Smooth muscle cell (in vitro differentiated cells): ENCODE results near the gene C2orf72. TPM values are rescaled to one million over a fixed set of nuclear protein-coding genes. Genes with fewer than 3 reads are reported as not detected.

Experiments used
- DNase-seq: peaks from one replicate; lab custom pipeline; 2025; ENCODE audit not compliant: unreplicated experiment; lab: John Stamatoyannopoulos, UW
- H2AFZ ChIP-seq: fragments of 200-600 bp; sonication (generic); 2 replicates; pipeline ENCODE4 v1.6.0; 2016; ENCODE audit warnings: antibody characterized with exemption, low read depth, mild to moderate bottlenecking
- H3F3A ChIP-seq: fragments of 200-600 bp; sonication (generic); 2 replicates; pipeline ENCODE4 v1.6.0; 2017; ENCODE audit warnings: antibody characterized with exemption, low read depth
- H3K27ac ChIP-seq: fragments of 200-600 bp; sonication (generic); 2 replicates; pipeline ENCODE4 v1.5.1; 2016; ENCODE audit warnings: low read depth, mild to moderate bottlenecking
- H3K27me3 ChIP-seq: fragments of 200-600 bp; sonication (generic); 2 replicates; pipeline ENCODE4 v1.6.1; 2016; ENCODE audit warnings: low read depth, mild to moderate bottlenecking
- H3K36me3 ChIP-seq: fragments of 200-600 bp; sonication (generic); 2 replicates; pipeline ENCODE4 v1.5.1; 2016; ENCODE audit warnings: low read depth
- H3K4me1 ChIP-seq: fragments of 200-600 bp; sonication (generic); 2 replicates; pipeline ENCODE4 v1.5.1; 2016; ENCODE audit warnings: low read depth
- H3K4me2 ChIP-seq: fragments of 200-600 bp; sonication (generic); 2 replicates; pipeline ENCODE4 v1.6.0; 2016; ENCODE audit warnings: mild to moderate bottlenecking
- H3K4me3 ChIP-seq: fragments of 200-600 bp; sonication (generic); 2 replicates; pipeline ENCODE4 v1.5.1; 2016; ENCODE audit warnings: mild to moderate bottlenecking
- H3K79me2 ChIP-seq: fragments of 200-600 bp; sonication (generic); 2 replicates; pipeline ENCODE4 v1.6.0; 2016; ENCODE audit warnings: low read depth, mild to moderate bottlenecking
- H3K9ac ChIP-seq: fragments of 200-600 bp; sonication (generic); 2 replicates; pipeline ENCODE4 v1.6.0; 2016; ENCODE audit warnings: low read depth
- H3K9me3 ChIP-seq: fragments of 200-600 bp; sonication (generic); replicated peaks from 2 replicates; pipeline ENCODE4 v1.5.1; 2016; ENCODE audit warnings: low read depth
- H4K20me1 ChIP-seq: fragments of 200-600 bp; sonication (generic); 2 replicates; pipeline ENCODE4 v1.6.0; 2016; ENCODE audit warnings: low read depth
- CTCF ChIP-seq: fragments of 200-600 bp; sonication (generic); IDR thresholded peaks from 2 replicates; pipeline ENCODE4 v1.5.1; 2017; ENCODE audit warnings: borderline replicate concordance, mild to moderate bottlenecking, antibody characterized with exemption; ENCODE audit not compliant: insufficient read depth, poor library complexity, severe bottlenecking
- WGBS: methylation state at CpG from one replicate; pipeline ENCODE4 v1.1.7; 2016; ENCODE audit warnings: low lambda C conversion rate; 5-methylcytosine and 5-hydroxymethylcytosine counted together
- polyA plus RNA-seq: library from polyadenylated mRNA; unstranded; fragments of >200 nt; fragmentation: Nextera tagmentation; extraction: Ambion mirVana; gene quantifications from 2 replicates; pipeline ENCODE4 v1.2.1, GENCODE V29; 2016
- total RNA-seq: library from RNA; depleted of rRNA; stranded (reverse); fragments of >200 nt; gene quantifications from 2 replicates; pipeline ENCODE4 v1.2.3, GENCODE V29; 2014

Gene C2orf72
- total and polyA plus RNA-seq, 2 experiments from 2014 or later: 0.48 to 1.2 TPM

DNA sequence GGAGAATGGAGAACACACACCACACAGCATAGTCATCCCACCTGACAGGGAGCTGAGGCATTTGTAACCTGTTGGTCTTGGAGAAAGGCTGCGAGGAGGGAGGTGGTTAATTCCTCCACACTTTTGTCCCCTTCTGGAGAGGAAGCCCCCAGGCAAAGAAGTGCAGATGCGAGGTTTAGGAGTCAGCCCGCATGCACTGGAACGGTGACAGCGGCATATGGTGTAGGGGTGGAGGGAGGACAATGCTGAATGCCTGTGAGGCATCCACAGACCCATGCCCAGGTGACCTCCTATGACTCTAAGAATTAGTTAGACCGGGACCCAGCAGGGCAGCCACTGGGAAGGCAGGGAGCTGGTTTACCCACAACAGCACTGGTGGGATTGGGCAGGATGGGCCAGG lies 29.2 kb upstream of the C2orf72 start:
- Histone ChIP-seq H2AFZ (no peak overlapping the region), H3K27me3 (peaks cover 19% of the 10 kb centered on the region), H3F3A (no peaks in the 10 kb centered on the region), H3K4me2 (no peak overlapping the region), H3K9ac (no peak overlapping the region), H3K27ac (no peak overlapping the region), H3K4me1 (peaks cover 4% of the 10 kb centered on the region), H3K79me2 (no peaks in the 10 kb centered on the region), H4K20me1 (no peaks in the 10 kb centered on the region), H3K4me3 (no peak overlapping the region), H3K9me3 (no peaks in the 10 kb centered on the region), H3K36me3 (no peaks in the 10 kb centered on the region)
- TF ChIP-seq CTCF: no peak
- WGBS: 88% methylated on average over 6 of the region's 6 CpGs
- DNase-seq: no peak

DNA sequence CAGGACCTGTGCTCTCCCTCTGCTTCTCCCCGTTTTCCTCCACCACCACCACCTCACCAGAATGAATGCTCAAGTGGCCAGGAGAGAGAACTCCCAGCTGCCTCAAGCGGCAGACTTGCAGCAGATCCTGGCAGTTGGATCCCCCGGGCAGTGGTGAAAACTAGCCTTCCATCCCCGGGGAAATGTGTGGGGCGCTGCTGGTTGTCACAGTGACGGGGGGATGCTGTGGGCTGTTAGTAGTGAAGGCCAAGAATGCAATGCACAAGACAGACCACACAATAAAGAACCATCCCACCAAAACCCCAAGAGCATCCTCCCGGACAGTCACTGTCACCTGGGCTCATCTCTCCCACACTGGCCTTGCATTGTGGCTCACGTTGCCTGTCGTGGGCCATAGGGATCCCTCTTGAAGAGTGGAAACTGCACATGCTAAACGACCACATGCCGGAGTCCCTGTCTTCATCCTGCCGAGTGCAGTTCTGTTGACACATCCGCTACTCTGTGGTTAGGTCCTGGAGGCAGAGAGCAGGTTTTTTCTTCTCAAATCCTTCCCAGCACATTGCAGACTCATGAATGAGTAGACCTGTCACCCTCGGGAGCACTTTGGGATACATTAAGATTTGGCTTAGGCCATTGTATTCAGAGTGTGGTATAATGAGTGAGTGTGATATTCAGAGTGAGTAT lies 27.9 kb upstream of the C2orf72 start:
- no peak for DNase-seq

GRCh38 chr2:231010201-231010730 lies 27.1 kb upstream of the C2orf72 start:
- no peak for DNase-seq
- H3F3A ChIP-seq: no peaks in the 10 kb centered on the region
- WGBS: 60% methylated on average over 2 of the region's 2 CpGs
- peaks cover 4% of the 10 kb centered on the region for H3K4me1 ChIP-seq
- H3K79me2 ChIP-seq: no peaks in the 10 kb centered on the region
- no peak overlapping the region for H3K4me2 ChIP-seq
- H3K9ac ChIP-seq: no peak overlapping the region
- no peak overlapping the region for H2AFZ ChIP-seq
- H3K27ac ChIP-seq: no peak overlapping the region
- H4K20me1 ChIP-seq: no peaks in the 10 kb centered on the region
- H3K9me3 ChIP-seq: no peaks in the 10 kb centered on the region
- TF ChIP-seq CTCF: no peak
- no peak overlapping the region for H3K4me3 ChIP-seq
- H3K36me3 ChIP-seq: no peaks in the 10 kb centered on the region
- H3K27me3 ChIP-seq: peaks cover 12% of the 10 kb centered on the region

More for the DNA sequence above, 27.9 kb upstream of the C2orf72 start:
- Histone ChIP-seq H3K27me3 (peaks cover 13% of the 10 kb centered on the region), H3K4me1 (peaks cover 4% of the 10 kb centered on the region), H3K9me3 (no peaks in the 10 kb centered on the region), H3K4me3 (no peak overlapping the region), H3K79me2 (no peaks in the 10 kb centered on the region), H3F3A (no peaks in the 10 kb centered on the region), H2AFZ (no peak overlapping the region), H4K20me1 (no peaks in the 10 kb centered on the region), H3K4me2 (no peak overlapping the region), H3K36me3 (no peaks in the 10 kb centered on the region), H3K27ac (no peak overlapping the region), H3K9ac (no peak overlapping the region)
- WGBS: 75% methylated on average over 14 of the region's 14 CpGs
- TF ChIP-seq CTCF: no peak

- no peak for TF ChIP-seq CTCF
- Histone ChIP-seq H3K27me3 (peaks cover 12% of the 10 kb centered on the region), H3K4me3 (no peak overlapping the region), H3K4me1 (peaks cover 4% of the 10 kb centered on the region), H3K4me2 (no peak overlapping the region), H4K20me1 (no peaks in the 10 kb centered on the region), H3K9ac (no peak overlapping the region), H3K9me3 (no peaks in the 10 kb centered on the region), H3K36me3 (no peaks in the 10 kb centered on the region), H2AFZ (no peak overlapping the region), H3F3A (no peaks in the 10 kb centered on the region), H3K27ac (no peak overlapping the region), H3K79me2 (no peaks in the 10 kb centered on the region)
- 79% methylated on average over 2 of the region's 2 CpGs for WGBS
- DNase-seq: no peak
Observed at GRCh38 chr2:231011526-231011925, 25.8 kb upstream of the C2orf72 start.
